CD14-positive monocyte (primary cell): ENCODE results near the gene DLG1. TPM values are rescaled to one million over a fixed set of nuclear protein-coding genes. Genes with fewer than 3 reads are reported as not detected.

Source experiments
- DNase-seq, 3 donors: peaks; one replicate each; pipeline ENCODE4 v3.0.0-alpha.2; 2011 to 2022
- H2AFZ ChIP-seq: 2 replicates; pipeline ENCODE4 v1.6.0; 2012; ENCODE audit warnings: mild to moderate bottlenecking, low read depth, low read length, inconsistent platforms; ENCODE audit not compliant: insufficient read depth, poor library complexity, severe bottlenecking
- H3K27ac ChIP-seq, 2 donors: 1 replicate in 1 of 2; 2 replicates in 1 of 2; pipeline ENCODE4 v1.5.1; 2012 to 2013; ENCODE audit warnings: low read length in 2 of 2, control low read depth in 1 of 2, inconsistent platforms in 1 of 2, low read depth in 1 of 2, mild to moderate bottlenecking in 1 of 2
- H3K27me3 ChIP-seq, 2 donors: one replicate each; pipeline versions ENCODE4 v1.6.0 to v1.6.1; 2011 to 2013; ENCODE audit warnings: low read length in 2 of 2; ENCODE audit not compliant: control insufficient read depth in 2 of 2, insufficient read depth in 2 of 2
- H3K36me3 ChIP-seq, 2 donors: replicated peaks in 1 of 2; 1 replicate in 1 of 2; 2 replicates in 1 of 2; pipeline versions ENCODE4 v1.5.1 to v1.6.1; 2012 to 2013; ENCODE audit warnings: low read length in 2 of 2, control low read depth in 1 of 2, inconsistent platforms in 1 of 2, mild to moderate bottlenecking in 1 of 2; ENCODE audit not compliant: insufficient read depth in 2 of 2, control insufficient read depth in 1 of 2
- H3K4me1 ChIP-seq, 2 donors: 1 replicate in 1 of 2; 2 replicates in 1 of 2; pipeline versions ENCODE4 v1.5.1 to v1.6.1; 2012 to 2013; ENCODE audit warnings: low read length in 2 of 2, control low read depth in 1 of 2, inconsistent platforms in 1 of 2, mild to moderate bottlenecking in 1 of 2, moderate library complexity in 1 of 2; ENCODE audit not compliant: insufficient read depth in 2 of 2, control insufficient read depth in 1 of 2
- H3K4me2 ChIP-seq: replicated peaks from 2 replicates; pipeline ENCODE3; 2012; ENCODE audit warnings: low read length, moderate library complexity, mild to moderate bottlenecking; ENCODE audit not compliant: poor library complexity, severe bottlenecking; ENCODE audit errors: extremely low read depth
- H3K4me3 ChIP-seq, 3 experiments: fragments of 200-600 bp in 1 of 3; sonication (generic) in 1 of 3; replicated peaks in 1 of 3; 1 replicate in 2 of 3; 2 replicates in 1 of 3; pipeline ENCODE4 v1.5.1; 2011 to 2013; ENCODE audit warnings: low read length in 3 of 3, mild to moderate bottlenecking in 3 of 3, control low read depth in 2 of 3, low read depth in 2 of 3, inconsistent platforms in 1 of 3, moderate library complexity in 1 of 3
- H3K79me2 ChIP-seq: 2 replicates; pipeline ENCODE4 v1.6.0; 2012; ENCODE audit warnings: mild to moderate bottlenecking, control low read depth, inconsistent platforms, low read length, moderate library complexity; ENCODE audit not compliant: insufficient read depth
- H3K9ac ChIP-seq: 2 replicates; pipeline ENCODE4 v1.6.0; 2017; ENCODE audit warnings: low read length, mild to moderate bottlenecking; ENCODE audit not compliant: insufficient read depth, poor library complexity, severe bottlenecking
- H3K9me3 ChIP-seq, 2 donors: replicated peaks in 1 of 2; 1 replicate in 1 of 2; 2 replicates in 1 of 2; pipeline versions ENCODE4 v1.5.1 to v1.6.1; 2012 to 2013; ENCODE audit warnings: low read length in 2 of 2, control low read depth in 1 of 2; ENCODE audit not compliant: control insufficient read depth in 1 of 2, insufficient read depth in 1 of 2
- H4K20me1 ChIP-seq: 2 replicates; pipeline ENCODE4 v1.6.0; 2012; ENCODE audit warnings: mild to moderate bottlenecking, low read length, control low read depth, moderate library complexity; ENCODE audit not compliant: insufficient read depth
- H3K27ac Mint-ChIP-seq, 7 donors: one replicate each; pipeline ENCODE4 v1.8.0; 2020; ENCODE audit warnings: mild to moderate bottlenecking in 7 of 7, mixed read lengths in 7 of 7, moderate library complexity in 6 of 7, inconsistent platforms in 2 of 7
- H3K27me3 Mint-ChIP-seq, 3 donors: one replicate each; pipeline ENCODE4 v1.8.0; 2021 to 2022; ENCODE audit warnings: low read depth in 3 of 3, mild to moderate bottlenecking in 3 of 3, mixed read lengths in 3 of 3, moderate library complexity in 3 of 3, inconsistent platforms in 1 of 3
- H3K36me3 Mint-ChIP-seq, 2 donors: one replicate each; pipeline ENCODE4 v1.8.0; 2020; ENCODE audit warnings: mixed read lengths in 2 of 2, inconsistent platforms in 1 of 2, mild to moderate bottlenecking in 1 of 2
- H3K4me1 Mint-ChIP-seq: one replicate; pipeline ENCODE4 v1.8.0; 2020; ENCODE audit warnings: mild to moderate bottlenecking, mixed read lengths
- H3K4me3 Mint-ChIP-seq, 2 donors: one replicate each; pipeline ENCODE4 v1.8.0; 2020; ENCODE audit warnings: mild to moderate bottlenecking in 2 of 2, mixed read lengths in 2 of 2, moderate library complexity in 1 of 2
- H3K9me3 Mint-ChIP-seq, 7 donors: one replicate each; pipeline ENCODE4 v1.8.0; 2020 to 2022; ENCODE audit warnings: mixed read lengths in 7 of 7, mild to moderate bottlenecking in 6 of 7, moderate library complexity in 6 of 7, inconsistent platforms in 2 of 7
- WGBS: methylation state at CpG from one replicate; pipeline ENCODE4 v1.1.5; 2013; ENCODE audit warnings: missing lambda C conversion rate; ENCODE audit not compliant: insufficient coverage; 5-methylcytosine and 5-hydroxymethylcytosine counted together
- intact Hi-C, 2 donors: fragments of 100-400 bp; cut with micrococcal nuclease; formaldehyde crosslinking; loops; one replicate each; pipeline versions ENCODE4 v1.15.0 to v1.15.1; 2023
- polyA plus RNA-seq, 3 donors: library from polyadenylated mRNA; depleted of rRNA in 1 of 3; unstranded in 2 of 3; stranded (reverse) in 1 of 3; fragments of 300-500 nt in 2 of 3; fragments of >200 nt in 1 of 3; fragmentation: Illumina TruSeq in 2 of 3; gene quantifications; 1 replicate in 2 of 3; 2 replicates in 1 of 3; pipeline ENCODE4 v1.2.3, GENCODE V29; 2012 to 2021
- TF ChIP-seq, protein P1 (sequence below): fragments of 200-600 bp; IDR thresholded peaks from one replicate; pipeline ENCODE4 v1.8.0; 2022; ENCODE audit warnings: antibody characterized with exemption, mild to moderate bottlenecking

The DLG1 gene
- polyA plus RNA-seq, 3 donors, result 6.5 to 21.9 (median 10.2) TPM

DNA sequence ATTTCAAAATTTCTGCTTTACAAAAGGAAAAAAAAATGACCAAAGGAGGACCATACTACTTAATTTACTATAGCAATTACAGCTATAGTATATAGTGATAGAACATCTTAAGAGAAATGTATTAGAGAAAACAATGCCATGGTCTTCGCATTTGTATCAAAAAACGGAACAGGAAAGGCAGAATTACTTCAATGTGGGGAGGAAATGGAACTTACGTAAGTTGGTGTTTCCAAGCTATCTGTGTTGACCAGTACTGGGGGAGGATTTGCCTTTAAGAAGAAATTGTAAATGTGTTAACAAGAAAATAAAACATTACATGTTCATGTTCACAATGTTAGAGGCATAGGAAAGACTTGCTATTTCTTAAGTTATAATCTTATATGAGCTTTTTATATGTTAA, 148.9 kb downstream of the DLG1 start:
- Histone ChIP-seq H3K27ac (peak overlapping the region in 1 of 2 donors; percentile 78), H3K27me3 (no peaks in the 10 kb centered on the region), H3K4me2 (peak overlapping the region; percentile 59), H3K4me1 (peaks cover 27 to 51% of the 10 kb centered on the region in 2 donors), H3K9me3 (peaks cover 4 to 9% of the 10 kb centered on the region in 2 donors), H3K79me2 (peaks cover 30% of the 10 kb centered on the region), H4K20me1 (no peaks in the 10 kb centered on the region), H2AFZ (no peak overlapping the region), H3K9ac (no peak overlapping the region), H3K4me3 (peak overlapping the region in 1 of 3 experiments; percentile 47), H3K36me3 (no peaks in the 10 kb centered on the region)
- intact Hi-C loops, result no loop called here
- WGBS, result 0% methylated on average over 2 of the region's 3 CpGs
- Mint-ChIP-seq H3K36me3 (peaks cover 16 to 36% of the 10 kb centered on the region in 2 donors), H3K4me3 (no peak overlapping the region), H3K9me3 (peaks cover 4 to 15% (median 13%) of the 10 kb centered on the region in 7 donors), H3K27me3 (no peaks in the 10 kb centered on the region), H3K4me1 (peaks cover 52% of the 10 kb centered on the region), H3K27ac (peak overlapping the region in 6 of 7 donors; percentile 50 to 87 (median 74))
- peak; percentile 46 to 75 (median 74) for DNase-seq
- TF ChIP-seq, protein P1, sequence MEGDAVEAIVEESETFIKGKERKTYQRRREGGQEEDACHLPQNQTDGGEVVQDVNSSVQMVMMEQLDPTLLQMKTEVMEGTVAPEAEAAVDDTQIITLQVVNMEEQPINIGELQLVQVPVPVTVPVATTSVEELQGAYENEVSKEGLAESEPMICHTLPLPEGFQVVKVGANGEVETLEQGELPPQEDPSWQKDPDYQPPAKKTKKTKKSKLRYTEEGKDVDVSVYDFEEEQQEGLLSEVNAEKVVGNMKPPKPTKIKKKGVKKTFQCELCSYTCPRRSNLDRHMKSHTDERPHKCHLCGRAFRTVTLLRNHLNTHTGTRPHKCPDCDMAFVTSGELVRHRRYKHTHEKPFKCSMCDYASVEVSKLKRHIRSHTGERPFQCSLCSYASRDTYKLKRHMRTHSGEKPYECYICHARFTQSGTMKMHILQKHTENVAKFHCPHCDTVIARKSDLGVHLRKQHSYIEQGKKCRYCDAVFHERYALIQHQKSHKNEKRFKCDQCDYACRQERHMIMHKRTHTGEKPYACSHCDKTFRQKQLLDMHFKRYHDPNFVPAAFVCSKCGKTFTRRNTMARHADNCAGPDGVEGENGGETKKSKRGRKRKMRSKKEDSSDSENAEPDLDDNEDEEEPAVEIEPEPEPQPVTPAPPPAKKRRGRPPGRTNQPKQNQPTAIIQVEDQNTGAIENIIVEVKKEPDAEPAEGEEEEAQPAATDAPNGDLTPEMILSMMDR, result no peak

DNA sequence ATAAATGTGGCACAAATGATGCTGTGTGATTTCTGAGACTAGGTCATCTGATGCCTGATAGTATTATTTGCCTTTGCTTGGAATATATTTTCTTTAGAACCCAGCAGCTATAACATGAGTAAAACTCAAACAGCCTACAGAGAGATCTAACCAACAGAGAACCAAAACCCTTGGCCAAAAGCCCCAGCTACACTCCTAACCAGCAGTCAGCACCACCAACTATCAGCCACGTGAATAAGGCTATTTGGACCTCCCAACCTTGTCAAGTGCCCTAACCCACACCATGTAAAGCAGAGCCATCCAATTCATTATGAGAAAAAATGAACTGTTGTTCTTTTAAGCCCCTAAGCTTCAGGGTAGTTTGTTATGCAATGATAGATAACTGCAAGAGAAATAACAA, 154.2 kb downstream of the DLG1 start:
- Histone ChIP-seq H3K36me3 (peaks cover 0 to 13% of the 10 kb centered on the region in 2 donors), H3K4me1 (peaks cover 11 to 30% of the 10 kb centered on the region in 2 donors), H2AFZ (no peak overlapping the region), H3K4me3 (no peak overlapping the region), H3K27ac (peak overlapping the region in 1 of 2 donors; percentile 6), H3K79me2 (peaks cover 6% of the 10 kb centered on the region), H3K4me2 (no peak overlapping the region), H4K20me1 (no peaks in the 10 kb centered on the region), H3K9me3 (peaks cover 0 to 4% of the 10 kb centered on the region in 2 donors), H3K27me3 (no peaks in the 10 kb centered on the region), H3K9ac (no peak overlapping the region)
- H3K36me3 Mint-ChIP-seq, result peaks cover 21 to 43% of the 10 kb centered on the region in 2 donors
- intact Hi-C loops, result no loop called here
- no peaks in the 10 kb centered on the region for H3K27me3 Mint-ChIP-seq
- peaks cover 2 to 12% (median 8%) of the 10 kb centered on the region in 7 donors for H3K9me3 Mint-ChIP-seq
- peaks cover 28% of the 10 kb centered on the region for H3K4me1 Mint-ChIP-seq
- H3K27ac Mint-ChIP-seq, result peak overlapping the region in 1 of 7 donors; percentile 56
- H3K4me3 Mint-ChIP-seq, result no peak overlapping the region
- no CpG with 5 or more reads among the region's 1 CpG for WGBS
- DNase-seq, result no peak
- TF ChIP-seq, protein P1, result no peak
